ENCODE results near the gene DCLK2.

GRCh38 chr4:150161109-150161508, 82.9 kb downstream of the DCLK2 start:
- TF ChIP-seq CTCF (IDR thresholded peaks at IDR 0.05; ENCODE audit: low read depth, low read length) (no peak), POLR2A (IDR thresholded peaks at IDR 0.05; ENCODE audit: extremely low read depth, insufficient read length) (no peak)
